Testis (tissue), 2 donors: ENCODE measurements around the gene CCDC152.
A peak's percentile ranks its signal among the peaks of the same experiment; 100 is the strongest.

Experiments used
- CTCF ChIP-seq, 3 experiments: fragments of 450-650 bp in 2 of 3; fragments of 200-600 bp in 1 of 3; sonication (generic) in 1 of 3; IDR thresholded peaks; one replicate each; pipeline ENCODE4 v1.5.1; 2016 to 2019; ENCODE audit warnings: antibody characterized with exemption in 3 of 3, mild to moderate bottlenecking in 2 of 3, moderate library complexity in 1 of 3
- POLR2A ChIP-seq: fragments of 450-650 bp; IDR thresholded peaks from one replicate; pipeline ENCODE4 v1.6.1; 2017; ENCODE audit warnings: antibody characterized with exemption, mild to moderate bottlenecking, moderate library complexity

GRCh38 chr5:42767491-42768105, 11.0 kb downstream of the CCDC152 start:
- TF ChIP-seq CTCF (IDR thresholded peaks at IDR 0.05) (peak; percentile 15 to 52 (median 41)), POLR2A (no peak)
